MM.1S (cell line): ENCODE results near the gene CIAO2B.

Source experiments
- DNase-seq: peaks from one replicate; pipeline ENCODE4 v3.0.0-alpha.2; 2015
- H2AFZ ChIP-seq: fragments of 300-600 bp; sonication (generic); 2 replicates; pipeline ENCODE4 v1.6.0; 2016; ENCODE audit warnings: antibody characterized with exemption, low read length
- H3F3A ChIP-seq: fragments of 300-600 bp; sonication (generic); 2 replicates; pipeline ENCODE4 v1.6.1; 2016; ENCODE audit warnings: mild to moderate bottlenecking, antibody characterized with exemption, low read length, moderate library complexity, mixed read lengths; ENCODE audit not compliant: insufficient read depth
- H3K27ac ChIP-seq: fragments of 300-600 bp; sonication (generic); 2 replicates; pipeline ENCODE4 v1.5.1; 2016; ENCODE audit warnings: mild to moderate bottlenecking, low read length
- H3K27me3 ChIP-seq: fragments of 300-600 bp; sonication (generic); replicated peaks from 2 replicates; pipeline ENCODE4 v1.6.0; 2016; ENCODE audit warnings: low read length; ENCODE audit not compliant: insufficient read depth
- H3K36me3 ChIP-seq: fragments of 300-600 bp; sonication (generic); replicated peaks from 2 replicates; pipeline ENCODE4 v1.6.1; 2016; ENCODE audit warnings: mild to moderate bottlenecking, low read length, mixed read lengths; ENCODE audit not compliant: insufficient read depth
- H3K4me1 ChIP-seq: fragments of 300-600 bp; sonication (generic); 2 replicates; pipeline ENCODE4 v1.6.1; 2016; ENCODE audit warnings: low read length, mixed read lengths
- H3K4me2 ChIP-seq: fragments of 300-600 bp; sonication (generic); 2 replicates; pipeline ENCODE4 v1.6.0; 2016; ENCODE audit warnings: low read depth, low read length
- H3K4me3 ChIP-seq: fragments of 300-600 bp; sonication (generic); 2 replicates; pipeline ENCODE4 v1.5.1; 2016; ENCODE audit warnings: low read length, mixed read lengths
- H3K79me2 ChIP-seq: fragments of 300-600 bp; sonication (generic); 2 replicates; pipeline ENCODE4 v1.6.1; 2016; ENCODE audit warnings: mixed run types, low read length, mixed read lengths
- H3K9ac ChIP-seq: fragments of 300-600 bp; sonication (generic); 2 replicates; pipeline ENCODE4 v1.6.1; 2016; ENCODE audit warnings: low read length, mixed read lengths
- H3K9me2 ChIP-seq: fragments of 300-600 bp; sonication (generic); replicated peaks from 2 replicates; pipeline ENCODE4 v1.6.1; 2016; ENCODE audit warnings: mild to moderate bottlenecking, low read length, mixed read lengths; ENCODE audit not compliant: insufficient read depth
- H3K9me3 ChIP-seq: fragments of 300-600 bp; sonication (generic); replicated peaks from 2 replicates; pipeline ENCODE4 v1.6.1; 2016; ENCODE audit warnings: mild to moderate bottlenecking, low read length, mixed read lengths; ENCODE audit not compliant: insufficient read depth
- H4K20me1 ChIP-seq: fragments of 300-600 bp; sonication (generic); 2 replicates; pipeline ENCODE4 v1.6.1; 2016; ENCODE audit warnings: mild to moderate bottlenecking, low read length, moderate library complexity, mixed read lengths; ENCODE audit not compliant: insufficient read depth
- CTCF ChIP-seq: fragments of 300-600 bp; sonication (generic); IDR thresholded peaks from 2 replicates; pipeline ENCODE4 v1.5.1; 2016; ENCODE audit warnings: antibody characterized with exemption, low read length, mixed read lengths
- EZH2 ChIP-seq: fragments of 300-600 bp; sonication (generic); optimal IDR thresholded peaks from 2 replicates; pipeline ENCODE3; 2017; ENCODE audit warnings: low read depth, mild to moderate bottlenecking, antibody characterized with exemption, low read length, mixed read lengths
- EZH2phosphoT487 ChIP-seq: fragments of 300-600 bp; sonication (generic); IDR thresholded peaks from 2 replicates; pipeline ENCODE4 v1.6.1; 2018; ENCODE audit warnings: antibody characterized with exemption, low read length

Gene CIAO2B

GRCh38 chr16:66953462-66954096 lies 19.4 kb upstream of the CIAO2B start:
- no peaks in the 10 kb centered on the region for H3K79me2 ChIP-seq
- TF ChIP-seq EZH2 (no peak), CTCF (no peak), EZH2phosphoT487 (no peak)
- H3K27me3 ChIP-seq = no peaks in the 10 kb centered on the region; the same call in 1 of the 2 replicates
- no peak overlapping the region for H2AFZ ChIP-seq
- no peaks in the 10 kb centered on the region for H3F3A ChIP-seq
- H3K4me3 ChIP-seq = no peak overlapping the region
- H3K4me2 ChIP-seq = no peak overlapping the region
- DNase-seq = no peak
- H3K27ac ChIP-seq = no peak overlapping the region
- no peak overlapping the region for H3K9ac ChIP-seq
- no peaks in the 10 kb centered on the region for H4K20me1 ChIP-seq
- no peaks in the 10 kb centered on the region for H3K9me3 ChIP-seq
- no peaks in the 10 kb centered on the region for H3K9me2 ChIP-seq
- no peaks in the 10 kb centered on the region for H3K36me3 ChIP-seq
- H3K4me1 ChIP-seq = peaks cover 5% of the 10 kb centered on the region

GRCh38 chr16:66952430-66953110 lies 18.4 kb upstream of the CIAO2B start:
- TF ChIP-seq CTCF (no peak), EZH2phosphoT487 (no peak), EZH2 (no peak)
- no peak overlapping the region for H2AFZ ChIP-seq
- no peak overlapping the region for H3K27ac ChIP-seq
- H3K9ac ChIP-seq = no peak overlapping the region
- no peak overlapping the region for H3K4me2 ChIP-seq
- H3K4me1 ChIP-seq = peaks cover 5% of the 10 kb centered on the region
- H3K4me3 ChIP-seq = no peak overlapping the region
- H3K79me2 ChIP-seq = no peaks in the 10 kb centered on the region
- H3K27me3 ChIP-seq = no peaks in the 10 kb centered on the region; the same call in 1 of the 2 replicates
- DNase-seq = no peak
- H3K9me2 ChIP-seq = no peaks in the 10 kb centered on the region
- no peaks in the 10 kb centered on the region for H4K20me1 ChIP-seq
- H3K36me3 ChIP-seq = no peaks in the 10 kb centered on the region
- no peaks in the 10 kb centered on the region for H3F3A ChIP-seq
- H3K9me3 ChIP-seq = no peaks in the 10 kb centered on the region

GRCh38 chr16:66950971-66951790 lies 17.0 kb upstream of the CIAO2B start:
- TF ChIP-seq EZH2 = no peak
- no peak for TF ChIP-seq EZH2phosphoT487
- TF ChIP-seq CTCF = no peak
- peaks cover 5% of the 10 kb centered on the region for H3K4me1 ChIP-seq
- H4K20me1 ChIP-seq = no peaks in the 10 kb centered on the region
- no peaks in the 10 kb centered on the region for H3K9me3 ChIP-seq
- H3K36me3 ChIP-seq = no peaks in the 10 kb centered on the region
- H3K27me3 ChIP-seq = no peaks in the 10 kb centered on the region; the same call in 1 of the 2 replicates
- peak overlapping the region; percentile 27; the same call in 1 of the 2 replicates for H3K4me2 ChIP-seq
- DNase-seq = no peak
- H3K9ac ChIP-seq = no peak overlapping the region
- H3K27ac ChIP-seq = no peak overlapping the region
- H3K9me2 ChIP-seq = no peaks in the 10 kb centered on the region
- no peaks in the 10 kb centered on the region for H3K79me2 ChIP-seq
- H3F3A ChIP-seq = no peaks in the 10 kb centered on the region
- H2AFZ ChIP-seq = no peak overlapping the region
- H3K4me3 ChIP-seq = no peak overlapping the region
